HG02763 (cell line): ENCODE measurements around the gene SNX1.

Source experiments
- ATAC-seq: cut with Tn5 transposase; IDR thresholded peaks from one replicate; pipeline ENCODE4 v1.9.1; 2021; ENCODE audit warnings: mild to moderate bottlenecking, moderate library complexity; ENCODE audit not compliant: unreplicated experiment

Gene SNX1

GRCh38 chr15:64146041-64146440 is 50.3 kb downstream of the SNX1 start:
- no peak for ATAC-seq

GRCh38 chr15:64146520-64146884 is 50.7 kb downstream of the SNX1 start:
- no peak for ATAC-seq

- no peak for ATAC-seq
These were observed 51.3 kb downstream of the SNX1 start for GRCh38 chr15:64146885-64147681.

- no peak for ATAC-seq
These were observed 52.4 kb downstream of the SNX1 start for GRCh38 chr15:64148168-64148567.

- ATAC-seq, result no peak
These were observed 52.8 kb downstream of the SNX1 start for GRCh38 chr15:64148581-64148980.

GRCh38 chr15:64149424-64149823 is 53.6 kb downstream of the SNX1 start:
- no peak for ATAC-seq

GRCh38 chr15:64149893-64150578 is 54.3 kb downstream of the SNX1 start:
- no peak for ATAC-seq

GRCh38 chr15:64151727-64152506 is 56.1 kb downstream of the SNX1 start, which contains the start of gene SNX22:
SNX22 (plus strand) TSS chr15:64151731; CDS start chr15:64151776, 45 bp downstream.
- no peak for ATAC-seq

- peak; percentile 5 for ATAC-seq
These were observed 57.0 kb downstream of the SNX1 start for GRCh38 chr15:64152507-64153387.

- peak; percentile 49 for ATAC-seq
These were observed 57.9 kb downstream of the SNX1 start for GRCh38 chr15:64153480-64154367.

- ATAC-seq, result no peak
These were observed 60.2 kb downstream of the SNX1 start for GRCh38 chr15:64155802-64156651.

- no peak for ATAC-seq
These were observed 61.0 kb downstream of the SNX1 start for GRCh38 chr15:64156652-64157331.

- no peak for ATAC-seq
These were observed 61.9 kb downstream of the SNX1 start for GRCh38 chr15:64157599-64158125.

- no peak for ATAC-seq
These were observed 62.8 kb downstream of the SNX1 start for GRCh38 chr15:64158363-64159134.

GRCh38 chr15:64161688-64162477 is 66.1 kb downstream of the SNX1 start:
- no peak for ATAC-seq

GRCh38 chr15:64162478-64162868 is 66.7 kb downstream of the SNX1 start:
- ATAC-seq, result peak; percentile 19
